HL-60/S4 treated with phorbol 12-myristate 13-acetate at 8.2 ng/mL for 4 days and 3 days (cell line): ENCODE data around the gene TMTC3.
"Not testable (repeated sequence)": the region's sequence is repeated elsewhere in the genome, so short reads cannot be mapped to it uniquely, and the experiment has no call there.

Source experiments
- in situ Hi-C: fragments of 300-500 bp; cut with MboI; formaldehyde crosslinking; loops from 2 replicates; pipeline ENCODE4 v1.15.0; 2022; ENCODE audit warnings: low sequenced_read_pairs

TMTC3 gene

GRCh38 chr12:88156075-88156654, 14.1 kb downstream of the TMTC3 start:
- in situ Hi-C loops: no loop called here

GRCh38 chr12:88163371-88163770, 21.3 kb downstream of the TMTC3 start:
- in situ Hi-C loops: no loop called here

GRCh38 chr12:88166179-88166578, 24.1 kb downstream of the TMTC3 start:
- in situ Hi-C loops: no loop called here

GRCh38 chr12:88167384-88167783, 25.3 kb downstream of the TMTC3 start:
- in situ Hi-C loops: no loop called here

- in situ Hi-C loops: no loop called here
Observed at GRCh38 chr12:88172844-88173407, 30.8 kb downstream of the TMTC3 start.

- in situ Hi-C loops: no loop called here
Observed at GRCh38 chr12:88175544-88175943, 33.4 kb downstream of the TMTC3 start.

GRCh38 chr12:88179436-88180014, 37.4 kb downstream of the TMTC3 start:
- in situ Hi-C loops: no loop called here

GRCh38 chr12:88181881-88182280, 39.8 kb downstream of the TMTC3 start:
- in situ Hi-C loops: no loop called here

GRCh38 chr12:88182416-88182815, 40.3 kb downstream of the TMTC3 start:
- in situ Hi-C loops: no loop called here

GRCh38 chr12:88184196-88184595, 42.1 kb downstream of the TMTC3 start:
- in situ Hi-C loops: no loop called here

GRCh38 chr12:88185279-88185678, 43.2 kb downstream of the TMTC3 start:
- in situ Hi-C loops: no loop called here

- in situ Hi-C loops: no loop called here
Observed at GRCh38 chr12:88185988-88186387, 43.9 kb downstream of the TMTC3 start.

GRCh38 chr12:88187571-88187970, 45.5 kb downstream of the TMTC3 start:
- in situ Hi-C loops: no loop called here

GRCh38 chr12:88188180-88188579, 46.1 kb downstream of the TMTC3 start:
- in situ Hi-C loops: no loop called here

- in situ Hi-C loops: no loop called here
Observed at GRCh38 chr12:88192426-88192825, 50.3 kb downstream of the TMTC3 start.

- in situ Hi-C loops: no loop called here
Observed at GRCh38 chr12:88194868-88195267, 52.8 kb downstream of the TMTC3 start.

- in situ Hi-C loops: no loop called here
Observed at GRCh38 chr12:88200029-88200428, 57.9 kb downstream of the TMTC3 start.

- in situ Hi-C loops: no loop called here
Observed at GRCh38 chr12:88202500-88202899, 60.4 kb downstream of the TMTC3 start.

- in situ Hi-C loops: no loop called here
Observed at GRCh38 chr12:88206601-88207000, 64.5 kb downstream of the TMTC3 start.

- in situ Hi-C loops: no loop called here
Observed at GRCh38 chr12:88207921-88208620, 66.0 kb downstream of the TMTC3 start.

GRCh38 chr12:88208661-88209060, 66.6 kb downstream of the TMTC3 start:
- in situ Hi-C loops: no loop called here

- in situ Hi-C loops: not testable (repeated sequence)
Observed at GRCh38 chr12:88210311-88210710, 68.2 kb downstream of the TMTC3 start.
